Kidney (tissue), 14 donors: Measurements from ENCODE around the gene CPT2. TPM values are rescaled to one million over a fixed set of nuclear protein-coding genes. Genes with fewer than 3 reads are reported as not detected.
"Not testable (repeated sequence)": the region's sequence is repeated elsewhere in the genome, so short reads cannot be mapped to it uniquely, and the experiment has no call there.

ENCODE experiments used
- DNase-seq, 5 donors: peaks; one replicate each; pipeline ENCODE4 v3.0.0-alpha.2; 2013 to 2020
- FAIRE-seq: peaks from 2 replicates; lab custom pipeline; 2012; peaks lifted over from hg19 to GRCh38; lab: Jason Lieb, UNC
- H3K27ac ChIP-seq, 2 donors: one replicate each; pipeline ENCODE4 v1.7.0; 2013; ENCODE audit warnings: low read depth in 2 of 2, low read length in 2 of 2, inconsistent platforms in 1 of 2
- H3K27me3 ChIP-seq: one replicate; pipeline ENCODE4 v1.7.1; 2013; ENCODE audit warnings: low read length, inconsistent platforms; ENCODE audit not compliant: control insufficient read depth, insufficient read depth
- H3K36me3 ChIP-seq, 3 donors: one replicate each; pipeline versions ENCODE4 v1.7.0 to v1.7.1; 2013; ENCODE audit warnings: low read length in 3 of 3, control low read depth in 1 of 3, inconsistent platforms in 1 of 3; ENCODE audit not compliant: insufficient read depth in 3 of 3, control insufficient read depth in 2 of 3
- H3K4me1 ChIP-seq, 3 donors: one replicate each; pipeline versions ENCODE4 v1.7.0 to v1.7.1; 2013; ENCODE audit warnings: low read length in 3 of 3, inconsistent platforms in 1 of 3, low read depth in 1 of 3; ENCODE audit not compliant: control insufficient read depth in 2 of 3, insufficient read depth in 2 of 3
- H3K4me3 ChIP-seq, 3 donors: one replicate each; pipeline versions ENCODE4 v1.7.0 to v1.8.1; 2013; ENCODE audit warnings: low read length in 3 of 3, control low read depth in 1 of 3, inconsistent platforms in 1 of 3
- H3K9ac ChIP-seq, 3 donors: one replicate each; pipeline versions ENCODE4 v1.7.0 to v1.7.1; 2013; ENCODE audit warnings: low read length in 3 of 3, control low read depth in 1 of 3, inconsistent platforms in 1 of 3
- H3K9me3 ChIP-seq, 3 donors: one replicate each; pipeline versions ENCODE4 v1.7.0 to v1.7.1; 2013; ENCODE audit warnings: low read length in 3 of 3, control low read depth in 1 of 3, inconsistent platforms in 1 of 3; ENCODE audit not compliant: control insufficient read depth in 2 of 3, insufficient read depth in 1 of 3
- intact Hi-C: fragments of 100-400 bp; cut with DNase I; formaldehyde crosslinking; loops from one replicate; pipeline ENCODE4 v1.11.1; 2022
- polyA plus RNA-seq: library from polyadenylated mRNA; stranded (reverse); fragments of 350-450 nt; fragmentation: Illumina TruSeq; extraction: RNeasy Lipid Tissue Mini Kit (QIAGEN cat#74804); gene quantifications from one replicate; pipeline ENCODE4 v1.2.3, GENCODE V29; 2014; ENCODE audit warnings: low read depth, low replicate concordance; ENCODE audit not compliant: insufficient read depth
- total RNA-seq: library from RNA; stranded (reverse); fragmentation: NEBNext Ultra II Directional; extraction: Animal tissue kit (Norgen Biotek cat#: 25700); gene quantifications from one replicate; pipeline ENCODE4 v1.2.1, GENCODE V29; 2021
- TF ChIP-seq, protein P1 (sequence below): IDR thresholded peaks from 3 replicates; pipeline ENCODE4 v1.5.1; 2012; ENCODE audit warnings: mild to moderate bottlenecking, moderate library complexity, borderline replicate concordance; ENCODE audit not compliant: insufficient read depth; ENCODE audit errors: extremely low read depth
- donor health status: control.
- donor health status: control.
- donor health status: control.
- donor health status: control.
- donor health status: control.
- donor health status: DM: yes; HTN: yes; CAD: no.
- donor health status: Normal renal cell carcinoma (clear cell type).

CPT2 gene
- total and polyA plus RNA-seq, 2 donors from 2014 or later = 24.2 to 57.7 TPM

DNA sequence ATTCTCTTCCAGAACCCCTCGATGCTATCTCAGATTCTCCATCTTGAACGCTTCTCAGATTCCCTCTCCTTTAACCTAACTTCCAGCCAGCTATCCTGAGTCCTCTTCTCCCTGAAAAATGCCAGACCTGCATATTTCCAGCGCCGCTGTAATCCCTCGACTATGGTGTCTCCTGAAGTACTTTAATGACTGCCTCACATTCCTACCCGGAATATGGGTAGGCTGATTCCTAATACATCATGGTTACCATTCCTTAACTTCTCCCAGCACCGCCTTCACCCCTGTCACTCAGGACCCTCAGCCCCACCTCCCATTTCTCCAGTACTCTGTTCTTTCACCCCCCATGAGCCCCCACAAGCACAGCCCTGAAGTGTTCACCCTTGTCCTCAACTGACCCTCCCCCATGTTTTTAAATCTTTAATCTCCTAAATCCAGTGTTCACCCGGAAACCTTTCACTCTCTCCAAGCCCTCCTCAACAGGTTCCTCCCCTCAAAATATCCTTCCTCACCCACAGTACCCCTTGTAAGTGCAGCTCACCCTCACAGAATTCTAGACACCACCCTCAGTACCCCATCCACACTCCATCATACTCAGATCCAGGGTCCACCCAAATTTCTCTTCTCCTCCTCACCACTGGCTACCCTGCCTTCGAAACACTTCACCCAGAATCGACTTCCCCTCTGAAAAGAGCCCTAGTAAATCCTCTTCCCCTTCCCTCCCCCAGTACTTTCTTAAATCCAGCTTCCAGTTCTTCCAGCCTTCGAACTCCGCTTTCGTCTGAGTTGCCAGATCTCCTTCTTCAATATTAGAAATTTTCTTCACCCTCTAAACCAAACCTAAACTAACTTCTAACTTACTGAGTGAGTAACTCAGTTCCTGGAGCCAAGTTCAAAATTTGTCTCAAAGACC lies 922 bp downstream of the CPT2 start:
- H3K9me3 ChIP-seq = no peaks in the 10 kb centered on the region
- H3K27me3 ChIP-seq = no peaks in the 10 kb centered on the region
- DNase-seq = peak in 2 of 5 donors; percentile 41 to 45
- H3K4me1 ChIP-seq = peaks cover 0 to 16% (median 9%) of the 10 kb centered on the region in 3 donors
- peak overlapping the region; percentile 88 to 97 for H3K27ac ChIP-seq
- FAIRE-seq = no peak
- H3K9ac ChIP-seq = peak overlapping the region; percentile 50 to 98 (median 95)
- peak overlapping the region; percentile 79 to 95 (median 94) for H3K4me3 ChIP-seq
- TF ChIP-seq, protein P1, sequence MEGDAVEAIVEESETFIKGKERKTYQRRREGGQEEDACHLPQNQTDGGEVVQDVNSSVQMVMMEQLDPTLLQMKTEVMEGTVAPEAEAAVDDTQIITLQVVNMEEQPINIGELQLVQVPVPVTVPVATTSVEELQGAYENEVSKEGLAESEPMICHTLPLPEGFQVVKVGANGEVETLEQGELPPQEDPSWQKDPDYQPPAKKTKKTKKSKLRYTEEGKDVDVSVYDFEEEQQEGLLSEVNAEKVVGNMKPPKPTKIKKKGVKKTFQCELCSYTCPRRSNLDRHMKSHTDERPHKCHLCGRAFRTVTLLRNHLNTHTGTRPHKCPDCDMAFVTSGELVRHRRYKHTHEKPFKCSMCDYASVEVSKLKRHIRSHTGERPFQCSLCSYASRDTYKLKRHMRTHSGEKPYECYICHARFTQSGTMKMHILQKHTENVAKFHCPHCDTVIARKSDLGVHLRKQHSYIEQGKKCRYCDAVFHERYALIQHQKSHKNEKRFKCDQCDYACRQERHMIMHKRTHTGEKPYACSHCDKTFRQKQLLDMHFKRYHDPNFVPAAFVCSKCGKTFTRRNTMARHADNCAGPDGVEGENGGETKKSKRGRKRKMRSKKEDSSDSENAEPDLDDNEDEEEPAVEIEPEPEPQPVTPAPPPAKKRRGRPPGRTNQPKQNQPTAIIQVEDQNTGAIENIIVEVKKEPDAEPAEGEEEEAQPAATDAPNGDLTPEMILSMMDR = no peak
- intact Hi-C loops = no loop called here
- H3K36me3 ChIP-seq = peaks cover 8 to 17% (median 8%) of the 10 kb centered on the region in 3 donors

DNA sequence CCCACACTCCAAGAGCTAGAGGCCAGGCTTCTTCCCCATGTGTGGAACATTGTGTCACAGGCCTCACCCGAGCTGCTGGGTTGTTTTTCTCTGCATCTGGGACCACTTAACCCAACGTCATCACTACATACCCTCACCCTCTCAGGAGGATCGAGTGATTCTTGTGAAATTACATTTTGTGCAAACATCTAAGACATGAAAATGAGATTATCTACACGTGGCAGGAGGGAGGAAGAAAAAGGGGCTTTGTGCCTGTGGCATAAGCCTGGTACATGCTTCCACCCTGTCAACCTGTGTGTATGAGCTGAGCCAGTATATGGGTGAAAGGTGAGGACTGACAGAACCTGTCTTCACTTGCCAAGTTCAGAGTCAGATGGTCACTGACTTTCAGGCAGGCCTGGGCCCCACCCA lies 1.6 kb downstream of the CPT2 start:
- intact Hi-C loops = no loop called here
- Histone ChIP-seq H3K27me3 (no peaks in the 10 kb centered on the region), H3K9me3 (no peaks in the 10 kb centered on the region), H3K4me3 (peak overlapping the region in 2 of 3 donors; percentile 94 to 95), H3K9ac (peak overlapping the region in 1 of 3 donors; percentile 10), H3K27ac (peak overlapping the region in 1 of 2 donors; percentile 97), H3K4me1 (peaks cover 0 to 16% (median 9%) of the 10 kb centered on the region in 3 donors), H3K36me3 (peaks cover 11 to 24% (median 14%) of the 10 kb centered on the region in 3 donors)
- DNase-seq = no peak
- no peak for FAIRE-seq
- TF ChIP-seq, protein P1 = no peak

DNA sequence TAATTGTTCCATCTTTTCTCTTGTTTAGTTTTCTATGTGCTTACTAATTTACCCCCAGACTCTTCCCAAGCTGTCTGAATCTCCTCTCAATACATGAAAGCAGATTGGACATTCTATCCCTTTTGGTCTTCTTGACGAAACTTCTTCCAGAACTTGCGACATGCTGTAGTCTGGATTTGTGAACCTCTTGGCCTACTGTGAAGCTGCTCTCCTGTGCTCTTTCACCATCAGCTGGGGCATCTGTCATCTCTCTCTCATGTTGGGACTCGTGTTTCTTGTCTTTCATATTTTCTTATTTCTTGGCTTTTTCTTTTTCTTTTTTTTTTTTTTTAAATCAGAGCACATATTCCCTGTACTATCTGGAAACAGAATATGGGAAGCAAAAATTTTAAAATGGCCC lies 6.8 kb downstream of the CPT2 start:
- no peak for DNase-seq
- TF ChIP-seq, protein P1 = no peak
- H3K9me3 ChIP-seq = peaks cover 0 to 2% (median 0%) of the 10 kb centered on the region in 3 donors
- no peaks in the 10 kb centered on the region for H3K4me1 ChIP-seq
- H3K27ac ChIP-seq = no peak overlapping the region
- intact Hi-C loops = no loop called here
- H3K36me3 ChIP-seq = peaks cover 17 to 38% (median 34%) of the 10 kb centered on the region in 3 donors
- no peak overlapping the region for H3K9ac ChIP-seq
- no peaks in the 10 kb centered on the region for H3K27me3 ChIP-seq
- no peak overlapping the region for H3K4me3 ChIP-seq
- no peak for FAIRE-seq

DNA sequence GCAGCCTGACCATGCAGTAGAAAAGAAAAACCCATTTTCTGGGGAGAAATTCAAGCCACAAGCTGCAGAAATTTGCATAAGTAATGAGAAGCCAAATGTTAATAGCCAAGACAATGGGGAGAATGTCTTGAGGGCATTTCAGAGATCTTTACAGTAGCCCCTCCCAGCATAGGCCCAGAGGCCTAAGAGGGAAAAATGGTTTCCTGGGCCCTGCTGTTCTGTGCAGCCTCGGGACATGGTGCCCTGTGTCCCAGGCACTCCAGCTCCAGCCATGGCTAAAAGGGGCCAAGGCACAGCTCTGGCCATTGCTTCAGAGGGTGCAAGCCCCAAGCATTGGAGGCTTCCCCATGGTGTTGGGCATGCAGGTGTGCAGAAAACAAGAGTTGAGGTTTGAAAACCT lies 8.9 kb downstream of the CPT2 start:
- H3K27me3 ChIP-seq, intact Hi-C loops, H3K9me3 ChIP-seq, H3K9ac ChIP-seq, DNase-seq, H3K4me1 ChIP-seq, H3K27ac ChIP-seq, H3K4me3 ChIP-seq, FAIRE-seq: not testable (repeated sequence)
- peaks cover 17 to 59% (median 45%) of the 10 kb centered on the region in 3 donors for H3K36me3 ChIP-seq

DNA sequence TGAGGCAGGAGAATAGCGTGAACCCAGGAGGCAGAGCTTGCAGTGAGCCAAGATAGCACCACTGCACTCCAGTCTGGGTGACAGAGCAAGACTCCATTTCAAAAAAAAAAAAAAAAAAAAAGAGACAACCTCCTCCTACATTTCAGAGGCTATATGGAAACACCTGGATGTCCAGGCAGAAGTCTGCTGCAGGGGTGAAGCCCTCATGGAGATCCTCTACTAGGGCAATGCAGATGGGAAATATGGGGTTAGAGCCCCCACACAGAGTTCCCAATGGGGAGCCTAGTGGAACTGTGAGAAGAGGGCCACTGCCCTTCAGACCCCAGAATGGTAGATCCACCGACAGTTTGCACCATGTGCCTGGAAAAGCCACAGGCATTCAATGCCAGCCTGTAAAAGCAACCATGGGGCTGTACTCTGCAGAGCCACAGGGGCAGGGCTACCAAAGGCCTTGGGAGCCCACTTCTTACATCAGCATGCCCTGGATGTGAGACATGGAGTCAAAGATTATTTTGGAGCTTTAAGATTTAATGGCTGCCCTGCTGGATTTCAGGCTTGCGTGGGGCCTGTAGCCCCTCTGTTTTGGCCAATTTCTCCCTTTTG lies 9.6 kb downstream of the CPT2 start:
- peaks cover 17 to 60% (median 47%) of the 10 kb centered on the region in 3 donors for H3K36me3 ChIP-seq
- H3K4me3 ChIP-seq, H3K27me3 ChIP-seq, H3K27ac ChIP-seq, FAIRE-seq, H3K9ac ChIP-seq, intact Hi-C loops, H3K4me1 ChIP-seq, DNase-seq, H3K9me3 ChIP-seq: not testable (repeated sequence)
